Omental fat pad (tissue), 4 donors: Measurements from ENCODE around the gene USP36. TPM values are rescaled to one million over a fixed set of nuclear protein-coding genes. Genes with fewer than 3 reads are reported as not detected.

Experiments
- ATAC-seq: fragments of 150-250 bp; one replicate; pipeline ENCODE4 v1.9.1; 2016; ENCODE audit warnings: mild to moderate bottlenecking, moderate library complexity; ENCODE audit not compliant: low FRiP score
- DNase-seq: peaks from one replicate; pipeline ENCODE4 v3.0.0-alpha.2; 2019; ENCODE audit warnings: low spot score
- total RNA-seq, 4 donors: library from RNA; depleted of rRNA; stranded (reverse); fragments of >200 nt; gene quantifications; one replicate each; pipeline ENCODE4 v1.1.0, GENCODE V29; 2016
- TF ChIP-seq, protein P1 (sequence below), 3 donors: fragments of 450-650 bp; IDR thresholded peaks; one replicate each; pipeline ENCODE4 v1.5.1; 2016 to 2017; ENCODE audit warnings: antibody characterized with exemption in 3 of 3, mild to moderate bottlenecking in 3 of 3, moderate library complexity in 2 of 3

The USP36 gene
- total RNA-seq, 4 donors from 2014 or later, result 32.5 to 162 (median 86.7) TPM

DNA sequence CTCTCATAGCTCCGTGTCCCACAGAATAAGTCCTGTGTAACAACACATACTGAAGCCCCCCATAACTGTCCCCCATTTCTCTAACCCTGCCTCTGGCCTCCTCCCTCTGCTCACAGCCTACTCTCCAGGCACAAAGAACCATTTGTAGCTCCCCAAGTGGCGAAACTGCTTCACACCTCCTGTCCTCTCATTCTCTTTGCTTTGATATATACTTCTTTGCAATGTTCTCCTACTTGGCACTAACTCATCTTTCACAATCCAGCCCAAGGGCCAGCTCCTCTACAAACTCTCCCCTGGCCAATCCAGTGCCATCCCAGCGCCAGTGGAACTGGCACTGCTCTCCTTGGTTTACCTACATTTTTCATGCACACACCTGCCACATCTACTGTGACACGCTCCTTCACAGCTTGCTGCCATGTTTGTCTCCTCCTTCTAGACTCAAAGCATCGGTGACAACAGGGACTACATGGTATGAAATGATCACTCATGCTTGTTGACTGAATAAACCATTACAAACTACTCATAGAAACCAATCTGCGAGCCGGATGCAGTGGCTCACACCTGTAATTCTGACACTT is 71.3 kb downstream of the USP36 start:
- TF ChIP-seq, protein P1, sequence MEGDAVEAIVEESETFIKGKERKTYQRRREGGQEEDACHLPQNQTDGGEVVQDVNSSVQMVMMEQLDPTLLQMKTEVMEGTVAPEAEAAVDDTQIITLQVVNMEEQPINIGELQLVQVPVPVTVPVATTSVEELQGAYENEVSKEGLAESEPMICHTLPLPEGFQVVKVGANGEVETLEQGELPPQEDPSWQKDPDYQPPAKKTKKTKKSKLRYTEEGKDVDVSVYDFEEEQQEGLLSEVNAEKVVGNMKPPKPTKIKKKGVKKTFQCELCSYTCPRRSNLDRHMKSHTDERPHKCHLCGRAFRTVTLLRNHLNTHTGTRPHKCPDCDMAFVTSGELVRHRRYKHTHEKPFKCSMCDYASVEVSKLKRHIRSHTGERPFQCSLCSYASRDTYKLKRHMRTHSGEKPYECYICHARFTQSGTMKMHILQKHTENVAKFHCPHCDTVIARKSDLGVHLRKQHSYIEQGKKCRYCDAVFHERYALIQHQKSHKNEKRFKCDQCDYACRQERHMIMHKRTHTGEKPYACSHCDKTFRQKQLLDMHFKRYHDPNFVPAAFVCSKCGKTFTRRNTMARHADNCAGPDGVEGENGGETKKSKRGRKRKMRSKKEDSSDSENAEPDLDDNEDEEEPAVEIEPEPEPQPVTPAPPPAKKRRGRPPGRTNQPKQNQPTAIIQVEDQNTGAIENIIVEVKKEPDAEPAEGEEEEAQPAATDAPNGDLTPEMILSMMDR (IDR thresholded peaks at IDR 0.05), result no peak
- ATAC-seq, result no peak

DNA sequence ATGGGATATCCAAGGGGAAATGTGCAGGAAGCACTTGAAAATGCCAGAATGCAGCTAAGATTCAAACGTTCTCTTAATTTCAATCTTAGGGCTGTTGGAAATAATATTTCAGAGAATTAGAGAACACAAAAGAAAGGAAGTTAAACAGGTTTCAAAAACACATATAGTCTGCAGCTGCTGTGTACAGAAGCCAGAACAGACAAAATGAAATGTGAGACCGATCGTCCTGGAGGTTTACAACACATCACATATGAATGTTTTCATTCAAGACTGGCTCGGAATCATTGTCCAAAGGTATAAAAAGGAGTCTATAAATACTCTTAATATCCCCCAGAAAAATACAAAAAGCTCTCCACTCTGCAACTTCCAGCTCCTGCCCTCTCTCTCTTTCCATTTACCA is 72.8 kb downstream of the USP36 start:
- TF ChIP-seq, protein P1 (IDR thresholded peaks at IDR 0.05), result no peak
- ATAC-seq (no peak), DNase-seq (no peak)

More for the DNA sequence above, 71.3 kb downstream of the USP36 start:
- DNase-seq, result no peak

DNA sequence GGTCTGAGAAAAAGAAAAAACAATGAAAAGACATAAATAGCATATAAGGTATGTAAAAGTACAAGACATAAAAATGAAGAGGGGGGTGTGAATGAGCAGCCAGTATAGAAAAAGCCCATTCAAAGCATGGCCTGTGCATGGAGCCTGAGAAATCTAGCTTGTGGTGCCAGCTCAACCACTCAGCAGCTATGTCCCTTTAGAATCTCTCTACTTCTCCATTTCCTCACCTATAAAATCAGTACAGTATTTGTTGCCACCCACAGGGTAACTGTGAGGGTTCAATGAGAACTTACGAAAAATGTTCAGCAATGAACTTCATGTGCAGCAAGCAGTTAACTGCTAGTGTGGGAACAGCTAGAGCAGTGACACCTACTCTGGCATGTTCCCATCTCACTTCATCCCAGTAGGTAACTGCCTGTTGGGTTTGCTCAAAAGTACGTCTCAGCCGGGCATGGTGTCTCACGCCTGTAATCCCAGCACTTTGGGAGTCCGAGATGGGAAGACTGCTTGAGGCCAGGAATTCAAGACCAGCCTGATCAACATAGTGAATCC is 73.8 kb downstream of the USP36 start:
- TF ChIP-seq, protein P1 (IDR thresholded peaks at IDR 0.05), result no peak
- ATAC-seq (no peak), DNase-seq (no peak)

DNA sequence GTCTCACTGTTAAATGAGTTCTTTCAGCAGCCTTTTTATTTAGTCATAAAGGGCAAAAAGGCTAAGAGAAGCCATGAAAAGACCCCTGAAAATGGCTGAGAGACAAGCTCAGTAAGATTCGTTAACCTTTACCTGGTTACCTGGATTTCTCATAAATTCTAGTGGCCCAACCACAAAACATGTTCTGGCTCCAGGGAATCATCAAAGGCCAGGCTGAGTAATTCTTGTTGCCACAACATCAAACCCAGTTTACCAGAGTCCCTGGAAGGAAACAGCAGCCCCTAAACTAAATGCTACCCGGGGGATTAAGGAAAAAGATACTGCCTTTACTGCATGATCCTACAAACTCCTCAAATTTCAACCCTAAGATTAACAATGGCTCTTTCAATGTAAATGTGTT is 74.4 kb downstream of the USP36 start:
- ATAC-seq (no peak), DNase-seq (no peak)
- TF ChIP-seq, protein P1 (IDR thresholded peaks at IDR 0.05), result no peak

DNA sequence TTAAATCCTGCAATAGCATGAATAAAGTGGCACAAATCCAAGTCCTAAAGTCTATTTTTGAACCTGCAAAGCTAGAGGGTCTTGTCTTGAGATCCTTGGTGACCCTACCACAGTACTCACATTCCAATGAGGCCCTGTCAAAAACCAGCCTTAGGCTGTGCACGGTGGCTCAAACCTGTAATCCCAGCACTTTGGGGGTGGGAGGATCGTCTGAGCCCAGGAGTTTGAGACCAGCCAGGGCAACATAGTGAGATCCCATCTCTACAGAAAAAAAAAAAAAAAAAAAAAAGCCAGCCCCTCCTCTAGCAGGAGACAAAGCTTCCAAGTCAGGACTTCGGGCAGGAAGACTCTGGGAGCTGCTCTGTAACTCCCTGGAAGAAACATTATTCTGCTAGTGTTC is 74.8 kb downstream of the USP36 start:
- DNase-seq, result no peak
- TF ChIP-seq, protein P1 (IDR thresholded peaks at IDR 0.05), result no peak
- ATAC-seq, result no peak

DNA sequence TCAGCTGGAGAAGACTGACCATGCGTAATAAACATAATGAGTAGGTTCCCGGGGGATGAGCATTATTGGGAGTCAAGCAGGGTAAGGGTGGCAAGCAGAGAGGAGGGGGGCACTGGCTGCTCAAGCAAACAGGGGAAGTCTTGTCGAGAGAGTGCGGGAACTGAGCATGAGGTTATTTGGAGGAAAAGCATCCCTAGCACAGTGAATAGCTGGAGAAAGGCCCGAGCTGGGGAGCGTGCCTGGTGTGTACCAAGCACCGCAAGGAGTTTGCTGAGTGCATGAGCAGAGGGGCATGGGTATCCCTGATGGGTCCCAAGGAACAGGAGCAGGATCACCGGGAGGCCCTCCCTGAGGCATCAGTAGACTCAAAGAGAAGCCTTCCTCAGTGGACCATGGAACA is 75.7 kb downstream of the USP36 start:
- TF ChIP-seq, protein P1 (IDR thresholded peaks at IDR 0.05), result no peak
- DNase-seq, result no peak
- no peak for ATAC-seq

DNA sequence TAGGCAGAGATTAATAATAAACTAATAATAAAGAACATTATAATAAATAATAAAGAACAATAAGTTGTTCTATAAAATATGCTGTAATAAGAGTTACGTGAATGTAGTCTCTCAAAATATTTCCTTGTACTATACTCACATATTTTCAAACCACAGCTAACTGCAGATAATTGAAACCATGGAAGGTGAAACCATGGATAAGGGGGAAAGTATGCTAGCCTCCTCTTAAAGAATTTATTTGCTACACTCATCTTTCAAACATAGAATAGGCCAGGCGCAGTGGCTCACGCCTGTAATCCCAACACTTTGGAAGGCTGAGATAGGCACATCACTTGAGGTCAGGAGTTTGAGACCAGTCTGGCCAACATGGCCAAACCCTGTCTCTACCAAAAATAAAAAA is 77.1 kb downstream of the USP36 start:
- TF ChIP-seq, protein P1 (IDR thresholded peaks at IDR 0.05), result no peak
- no peak for DNase-seq

More for the DNA sequence above, 77.1 kb downstream of the USP36 start:
- no peak for ATAC-seq
